ENCODE results near the gene EP300. TPM values are rescaled to one million over a fixed set of nuclear protein-coding genes. Genes with fewer than 3 reads are reported as not detected.

The EP300 gene
- total RNA-seq, 1 experiment from 2014 or later: 14.2 TPM

DNA sequence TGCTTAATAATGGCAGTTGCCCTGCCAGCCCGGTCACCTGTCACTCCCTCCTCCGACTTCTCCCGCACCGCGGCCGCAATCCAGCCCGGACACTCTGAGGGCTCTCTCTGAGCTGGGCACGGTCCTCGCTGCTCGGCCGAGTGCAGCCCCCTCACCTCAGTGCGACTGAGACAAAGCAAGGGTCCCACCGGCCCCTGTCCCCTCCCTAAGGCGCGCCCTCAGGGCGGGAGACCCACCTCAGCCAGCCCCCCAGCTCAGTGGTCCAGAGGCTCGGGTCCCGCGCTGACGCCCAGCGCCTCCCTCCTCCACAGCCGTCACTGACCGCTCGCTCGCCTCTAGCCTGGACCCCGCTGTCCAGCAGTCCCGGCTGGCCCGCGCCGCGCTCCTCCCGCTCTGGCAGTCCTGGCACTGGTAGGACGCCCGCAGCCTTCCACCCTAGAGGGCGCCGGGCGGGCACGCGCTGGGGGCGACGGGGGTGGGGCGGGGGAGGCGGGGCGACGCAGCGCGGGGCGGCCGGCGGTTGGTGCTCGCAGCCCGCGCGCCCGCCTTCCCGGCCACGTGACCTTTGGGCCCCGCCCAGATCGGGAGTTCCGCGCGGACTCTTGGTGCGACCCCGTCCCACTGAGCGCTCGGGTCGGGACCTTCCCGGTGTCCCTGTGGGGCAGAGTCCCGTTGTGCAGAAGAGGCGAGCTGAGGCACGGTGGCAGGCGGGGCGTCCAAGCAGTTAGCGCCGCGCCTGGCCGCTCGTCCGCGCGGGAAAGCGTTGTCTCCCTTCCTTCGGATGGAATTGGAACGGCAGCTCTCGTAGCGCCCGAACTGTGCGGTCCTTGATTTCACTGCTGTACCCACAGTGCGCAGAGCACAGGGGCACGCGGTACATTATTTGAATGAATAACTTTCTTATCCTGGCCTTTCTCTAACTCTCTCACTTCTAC is 104.9 kb downstream of the EP300 start:
- peak; percentile 79 for DNase-seq (ENCODE audit: low spot score)

DNA sequence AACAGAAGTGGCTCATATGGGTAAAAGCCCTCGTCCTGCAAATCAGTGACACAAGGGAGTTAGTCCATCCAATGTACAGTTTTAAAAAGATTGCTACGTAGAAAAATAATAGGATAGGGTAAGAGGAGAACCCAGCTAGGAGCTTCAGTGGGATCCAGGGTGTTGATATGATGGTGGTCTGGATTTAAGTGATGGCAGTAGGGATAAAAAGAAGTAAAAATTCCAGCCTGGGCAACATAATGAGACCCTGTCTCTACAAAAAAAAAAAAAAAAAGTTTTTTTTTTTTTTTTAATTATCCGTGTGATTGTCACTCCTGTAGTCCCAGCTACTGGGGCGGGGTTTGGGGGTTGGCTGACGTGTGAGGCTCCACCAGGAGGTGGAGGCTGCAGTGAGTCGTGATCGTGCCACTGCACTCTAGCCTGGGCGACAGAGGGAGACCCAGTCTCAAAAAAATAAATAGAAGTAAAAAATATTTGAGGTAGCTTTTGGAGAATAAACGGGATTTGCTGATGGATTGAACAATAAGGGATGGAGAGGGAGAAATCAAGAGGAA is 105.7 kb downstream of the EP300 start:
- peak; percentile 36 for DNase-seq (ENCODE audit: low spot score)
- in situ Hi-C loops (cut with HindIII; ENCODE audit: low sequenced_read_pairs): no loop called here

More for the DNA sequence above, 104.9 kb downstream of the EP300 start:
- in situ Hi-C loops (cut with HindIII; ENCODE audit: low sequenced_read_pairs): no loop called here

DNA sequence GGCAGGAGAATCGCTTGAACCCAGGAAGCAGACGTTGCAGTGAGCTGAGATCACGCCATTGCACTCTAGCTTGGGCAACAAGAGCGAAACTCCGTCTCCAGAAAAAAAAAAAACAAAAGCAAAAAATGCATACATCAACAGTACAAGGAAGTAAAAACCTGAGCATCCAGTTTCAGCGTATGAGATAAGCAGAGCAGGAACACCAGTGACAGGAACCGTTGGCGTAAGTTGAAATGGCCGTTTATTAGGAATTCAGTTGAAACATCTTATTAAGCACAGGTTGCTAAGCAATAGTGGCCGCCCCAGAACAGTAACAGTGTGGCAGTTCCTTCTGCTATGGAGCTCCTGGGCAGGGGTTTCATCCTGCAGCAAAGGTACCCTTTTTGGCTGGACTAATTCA is 108.7 kb downstream of the EP300 start:
- in situ Hi-C loops (cut with HindIII; ENCODE audit: low sequenced_read_pairs): no loop called here
- no peak for DNase-seq (ENCODE audit: low spot score)

DNA sequence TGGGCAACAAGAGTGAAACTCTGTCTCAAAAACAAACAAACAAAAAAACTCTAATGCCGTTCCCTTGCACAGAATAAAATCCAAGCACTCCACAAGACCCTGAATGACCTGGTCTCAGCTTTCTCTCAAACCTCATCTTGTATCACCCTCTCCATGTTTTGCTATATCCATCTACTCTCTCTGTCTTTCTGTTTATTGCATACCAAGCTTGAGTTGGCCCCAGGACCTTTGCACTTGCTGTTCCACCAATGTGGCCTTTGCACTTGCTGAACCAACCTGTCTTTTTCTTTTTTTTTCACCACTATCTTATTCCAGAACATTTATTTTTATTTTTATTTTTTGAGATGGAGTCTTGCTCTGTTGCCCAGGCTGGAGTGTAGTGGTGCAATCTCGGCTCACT is 110.7 kb downstream of the EP300 start:
- in situ Hi-C loops (cut with HindIII; ENCODE audit: low sequenced_read_pairs): no loop called here
- DNase-seq (ENCODE audit: low spot score): no peak

DNA sequence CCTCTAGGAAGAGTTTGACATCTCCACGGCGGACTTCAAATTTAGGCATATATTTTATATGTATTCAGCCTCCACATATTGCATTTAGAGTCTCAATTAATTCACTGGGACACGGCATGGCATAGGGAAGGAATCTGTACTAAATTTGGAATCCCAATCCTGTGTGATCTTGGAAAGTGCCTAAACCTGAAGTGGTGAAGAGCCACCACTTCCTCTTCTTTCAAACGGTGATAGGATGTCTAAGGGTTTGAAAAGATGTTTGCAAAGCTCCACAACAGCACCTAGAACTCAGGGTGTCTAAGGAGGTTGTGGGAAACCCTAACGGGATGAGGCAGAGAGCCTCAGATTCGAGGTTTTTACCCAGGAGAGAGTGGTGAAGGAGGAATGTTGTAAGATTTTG is 111.7 kb downstream of the EP300 start:
- no peak for DNase-seq (ENCODE audit: low spot score)
- in situ Hi-C loops (cut with HindIII; ENCODE audit: low sequenced_read_pairs): no loop called here

DNA sequence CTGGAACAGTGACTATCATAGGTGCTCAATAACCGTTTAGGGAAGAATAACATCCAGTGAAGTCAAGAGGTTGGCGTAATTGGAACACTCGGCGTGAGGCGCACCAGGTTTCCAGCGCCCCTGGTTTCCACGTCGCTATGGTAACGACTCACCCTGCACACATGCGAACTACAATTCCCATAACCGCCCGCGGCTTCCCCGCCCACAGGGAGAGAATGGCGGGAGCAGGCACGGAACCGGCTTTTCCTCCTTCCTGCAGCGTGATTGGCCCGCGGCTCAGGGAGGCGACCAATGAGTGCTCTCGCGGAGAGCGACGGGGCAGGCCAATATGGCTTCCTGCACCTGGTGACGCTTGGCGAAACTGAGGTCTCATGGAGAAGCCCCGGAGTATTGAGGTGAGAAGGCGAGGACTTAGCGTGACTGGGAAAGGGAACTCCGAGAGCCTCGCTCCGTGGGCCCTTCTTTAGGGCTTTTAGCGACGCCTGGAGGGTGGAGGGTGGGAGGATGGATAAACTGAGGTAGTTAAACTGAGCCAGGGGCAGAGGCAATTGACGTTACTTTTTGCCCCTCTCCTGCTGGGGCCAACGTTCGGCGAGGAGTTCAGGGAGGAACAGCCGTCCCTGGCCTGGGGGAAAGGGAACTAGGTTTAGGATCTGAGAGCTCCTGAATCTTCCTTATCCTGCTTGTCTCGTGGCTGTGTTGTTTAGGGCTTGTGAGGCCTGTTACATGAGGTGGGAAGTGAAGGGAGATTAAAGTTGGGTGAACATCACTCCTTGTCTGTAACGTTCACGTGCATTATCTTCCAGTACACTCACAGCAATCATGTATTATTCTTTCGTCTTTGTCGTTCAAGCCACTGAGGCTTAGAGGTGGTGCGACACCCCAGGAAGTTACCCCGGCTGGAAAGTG is 112.9 kb downstream of the EP300 start, which contains the start of gene L3MBTL2:
Gene L3MBTL2, plus strand, starts transcription at position 321 of the 909 bp plus-strand sequence. Its CDS starts 51 bp downstream, at position 372.
- in situ Hi-C loops (cut with HindIII; ENCODE audit: low sequenced_read_pairs): no loop called here
- peak; percentile 99 for DNase-seq (ENCODE audit: low spot score)

DNA sequence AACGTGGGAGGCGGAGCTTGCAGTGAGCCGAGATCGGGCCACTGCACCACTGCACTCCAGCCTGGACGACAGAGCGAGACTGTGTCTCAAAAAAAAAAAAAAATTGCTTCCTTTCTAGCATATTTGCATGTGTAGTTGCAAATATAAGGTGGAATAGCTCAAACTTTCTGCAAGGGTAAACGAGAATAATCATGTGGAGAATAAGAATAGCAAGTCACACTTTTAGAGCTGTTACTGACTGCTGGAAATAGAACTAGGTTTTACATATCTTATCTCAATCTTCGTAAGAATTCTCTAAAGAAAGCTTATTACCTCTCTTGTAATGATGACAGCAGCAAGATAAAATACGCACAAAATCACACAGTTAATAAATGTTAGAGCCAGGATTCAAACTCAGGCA is 114.3 kb downstream of the EP300 start:
- no peak for DNase-seq (ENCODE audit: low spot score)
- in situ Hi-C loops (cut with HindIII; ENCODE audit: low sequenced_read_pairs): no loop called here

DNA sequence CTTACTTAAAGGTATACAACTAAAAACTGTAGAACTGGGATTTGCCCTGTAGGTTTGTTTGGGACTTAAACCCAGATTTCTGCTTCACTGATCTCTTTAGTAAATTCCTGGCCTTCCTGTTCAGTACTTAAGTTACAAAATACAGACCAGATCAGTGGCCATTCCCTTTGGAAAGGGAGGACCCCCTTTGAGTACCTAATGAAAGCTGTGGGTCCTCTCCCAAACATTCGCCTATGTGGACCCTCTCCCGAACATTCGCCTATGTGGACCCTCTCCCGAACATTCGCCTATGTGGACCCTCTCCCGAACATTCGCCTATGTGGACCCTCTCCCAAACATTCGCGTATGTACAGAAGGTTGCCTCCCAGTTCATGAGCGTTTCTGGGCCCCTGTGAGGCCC is 123.0 kb downstream of the EP300 start:
- no peak for DNase-seq (ENCODE audit: low spot score)
- in situ Hi-C loops (cut with HindIII; ENCODE audit: low sequenced_read_pairs): no loop called here

DNA sequence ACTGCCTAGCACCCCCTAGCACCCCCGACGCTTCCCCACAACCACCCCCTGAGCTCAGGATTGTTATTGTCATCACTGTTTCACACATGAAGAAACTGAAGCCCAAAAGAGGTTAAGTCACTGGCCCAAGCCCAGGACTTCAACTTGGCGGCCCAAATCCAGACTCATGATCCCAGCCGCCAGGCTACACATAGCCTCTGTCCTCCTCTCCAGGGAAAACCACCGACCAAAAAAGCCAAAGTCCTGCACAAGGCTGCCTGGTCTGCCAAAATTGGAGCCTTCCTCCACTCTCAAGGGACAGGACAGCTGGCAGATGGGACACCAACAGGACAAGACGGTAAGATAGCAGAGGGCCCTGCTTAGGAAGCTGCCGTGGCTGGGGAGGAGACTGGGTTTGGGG is 123.5 kb downstream of the EP300 start:
- in situ Hi-C loops (cut with HindIII; ENCODE audit: low sequenced_read_pairs): no loop called here
- no peak for DNase-seq (ENCODE audit: low spot score)

DNA sequence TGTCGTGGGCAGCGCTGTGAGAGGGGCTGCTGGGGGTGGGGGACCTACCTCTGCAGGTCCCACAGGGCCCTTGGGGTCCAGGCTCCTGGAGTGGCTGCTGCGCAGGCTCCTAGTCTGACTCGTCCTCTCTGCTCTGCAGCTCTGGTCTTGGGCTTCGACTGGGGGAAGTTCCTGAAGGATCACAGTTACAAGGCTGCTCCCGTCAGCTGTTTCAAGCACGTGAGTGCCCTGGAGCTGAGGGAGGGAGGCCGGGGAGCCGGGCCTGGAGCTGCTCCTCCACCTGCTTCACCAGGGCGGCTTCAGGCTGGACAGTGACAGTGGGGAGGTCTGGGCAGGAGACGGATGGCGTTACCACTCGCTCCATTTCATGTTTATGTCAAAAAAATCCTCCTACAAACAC is 124.6 kb downstream of the EP300 start:
- in situ Hi-C loops (cut with HindIII; ENCODE audit: low sequenced_read_pairs): no loop called here
- DNase-seq (ENCODE audit: low spot score): no peak

DNA sequence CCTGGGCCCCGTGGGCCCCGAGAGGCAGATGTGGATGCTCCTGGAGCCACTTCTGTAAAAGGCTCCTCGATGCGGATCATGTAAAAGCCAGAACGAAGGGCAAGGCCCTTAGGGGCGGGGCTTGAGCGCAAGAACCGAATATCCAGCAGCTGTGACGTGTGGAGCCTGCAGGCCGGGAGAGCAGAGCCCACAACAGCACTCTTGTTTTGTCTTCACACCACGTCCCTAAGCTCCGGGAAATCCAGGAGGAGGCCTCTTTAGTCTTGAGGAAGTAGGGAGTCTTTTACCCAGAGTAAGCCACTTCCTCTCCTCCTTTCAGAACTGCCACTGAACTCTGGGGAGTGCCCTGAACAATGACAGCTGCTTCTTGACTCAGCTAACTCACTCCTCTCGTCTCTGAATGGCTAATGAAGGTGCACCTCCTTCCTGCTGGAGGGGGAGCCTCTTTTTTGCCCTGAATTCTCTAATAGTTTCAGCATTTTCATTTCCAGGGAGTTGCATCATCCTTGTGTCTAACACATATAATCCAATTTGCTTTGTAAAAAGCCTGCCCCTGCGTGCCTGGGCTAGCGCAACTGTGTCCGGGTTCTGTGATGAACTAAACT is 125.3 kb downstream of the EP300 start:
- DNase-seq (ENCODE audit: low spot score): no peak
- in situ Hi-C loops (cut with HindIII; ENCODE audit: low sequenced_read_pairs): no loop called here

DNA sequence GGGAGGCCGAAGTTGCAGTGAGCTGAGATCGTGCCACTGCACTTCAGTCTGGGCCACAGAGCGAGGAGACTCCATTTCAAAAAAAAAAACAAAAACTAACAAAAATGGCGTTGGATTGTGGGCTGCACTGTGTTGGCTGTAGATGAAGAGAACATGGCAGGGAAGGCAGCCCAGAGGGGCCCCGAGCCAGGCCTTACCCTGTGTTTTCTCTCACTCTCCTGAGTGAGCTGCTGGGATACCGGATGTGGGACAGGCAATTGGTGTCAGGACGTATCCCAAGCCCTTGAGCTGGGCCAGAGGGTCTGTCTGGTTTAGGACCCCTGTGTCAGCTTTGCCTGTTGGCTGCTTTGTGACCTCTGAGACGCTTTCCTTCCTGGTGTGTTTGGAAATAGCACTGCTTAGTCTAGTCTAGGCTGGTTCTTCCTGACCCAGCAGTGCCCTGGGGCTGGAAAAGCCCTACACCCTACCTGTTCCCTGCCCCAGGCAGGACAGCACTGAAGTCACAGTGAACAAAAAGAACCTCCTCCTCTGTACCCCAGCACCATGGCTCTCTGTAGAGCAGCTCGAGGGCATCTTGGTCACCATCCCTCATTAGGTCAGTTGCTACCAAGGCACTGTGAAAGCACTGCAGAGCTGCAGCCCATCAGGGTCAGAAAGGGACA is 130.6 kb downstream of the EP300 start:
- DNase-seq (ENCODE audit: low spot score): no peak
- in situ Hi-C loops (cut with HindIII; ENCODE audit: low sequenced_read_pairs): no loop called here

DNA sequence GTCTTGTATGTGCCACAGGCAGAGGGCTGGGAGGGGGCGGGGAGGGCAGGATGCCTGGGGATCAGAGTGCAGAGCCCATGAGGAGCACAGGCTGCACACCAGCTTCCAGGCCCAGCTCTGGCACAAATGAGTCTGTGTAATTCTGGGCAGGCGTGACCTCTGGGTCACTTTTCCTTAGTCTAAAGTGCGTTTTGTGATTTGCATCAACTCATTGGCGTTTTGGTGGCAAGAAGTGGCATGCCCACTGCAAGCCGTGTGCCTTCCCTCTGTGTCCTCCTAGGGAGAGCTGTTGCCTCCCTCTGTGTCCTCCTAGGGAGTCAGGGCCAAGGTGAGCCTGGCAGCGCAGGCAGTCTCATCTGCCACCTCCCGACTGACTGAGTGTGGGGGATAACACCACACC is 131.1 kb downstream of the EP300 start:
- DNase-seq (ENCODE audit: low spot score): no peak
- in situ Hi-C loops (cut with HindIII; ENCODE audit: low sequenced_read_pairs): no loop called here

DNA sequence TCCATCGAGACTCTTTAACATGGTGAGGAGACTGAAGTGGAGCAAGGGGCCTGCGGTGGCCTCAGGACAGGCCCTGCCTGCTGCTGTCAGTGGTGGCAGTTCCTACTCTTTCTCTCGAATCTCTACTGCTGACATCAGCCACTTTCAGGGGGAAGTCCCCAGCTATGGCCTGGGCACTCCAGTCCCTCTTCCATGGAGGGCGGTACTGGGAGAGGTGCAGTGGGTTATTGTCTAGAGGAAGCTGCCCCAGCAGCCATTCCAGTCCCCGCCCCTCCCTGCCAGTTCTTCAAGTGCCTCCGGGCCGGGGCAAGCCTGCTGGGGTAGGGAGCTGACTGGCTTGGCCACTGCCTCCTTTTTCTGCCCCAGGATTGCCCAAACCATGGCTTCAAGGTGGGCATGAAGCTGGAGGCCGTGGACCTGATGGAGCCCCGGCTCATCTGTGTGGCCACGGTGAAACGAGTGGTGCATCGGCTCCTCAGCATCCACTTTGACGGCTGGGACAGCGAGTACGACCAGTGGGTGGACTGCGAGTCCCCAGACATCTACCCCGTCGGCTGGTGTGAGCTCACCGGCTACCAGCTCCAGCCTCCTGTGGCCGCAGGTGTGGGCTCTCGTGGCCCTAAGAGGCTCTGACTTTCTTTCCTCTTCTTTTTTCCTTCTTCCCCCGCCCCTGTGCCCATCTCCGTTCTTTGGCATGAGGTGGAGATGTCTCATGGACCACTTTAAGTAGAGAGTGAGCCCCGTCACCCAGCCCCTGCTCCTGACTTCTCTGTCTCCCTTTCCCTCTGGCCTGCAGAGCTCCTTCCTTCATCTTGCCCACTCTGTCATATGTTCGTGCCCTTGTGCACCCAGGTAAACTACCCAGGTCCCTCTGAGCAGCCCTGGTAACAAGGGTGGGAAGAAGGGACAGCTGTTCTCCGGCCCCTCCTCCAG is 134.6 kb downstream of the EP300 start:
- in situ Hi-C loops (cut with HindIII; ENCODE audit: low sequenced_read_pairs): no loop called here
- no peak for DNase-seq (ENCODE audit: low spot score)

DNA sequence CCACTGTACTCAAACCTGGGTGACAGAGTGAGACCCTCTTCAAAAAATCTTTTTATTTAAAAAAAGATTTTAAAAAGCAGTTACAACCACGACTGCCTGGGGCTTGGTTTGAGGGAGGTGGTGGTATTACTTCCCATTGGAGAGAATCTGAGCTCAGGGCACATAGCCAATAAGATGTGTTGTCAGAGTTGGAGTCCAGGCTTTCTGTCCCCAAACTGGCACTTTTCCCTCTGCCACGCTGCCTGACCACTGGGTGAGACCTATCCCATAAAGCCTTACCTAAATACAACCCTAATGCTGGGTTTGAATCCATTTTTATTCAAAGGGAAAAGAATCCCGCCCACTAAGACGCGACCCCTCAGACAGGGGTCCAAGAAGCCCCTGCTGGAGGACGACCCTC is 136.8 kb downstream of the EP300 start:
- in situ Hi-C loops (cut with HindIII; ENCODE audit: low sequenced_read_pairs): no loop called here
- DNase-seq (ENCODE audit: low spot score): no peak

All from G401 (cell line).